Progenitor cell of endocrine pancreas (in vitro differentiated cells): ENCODE data around the gene TCERG1L. TPM values are rescaled to one million over a fixed set of nuclear protein-coding genes. Genes with fewer than 3 reads are reported as not detected.

Source experiments
- DNase-seq: peaks from one replicate; pipeline ENCODE4 v3.0.0; 2021; ENCODE audit warnings: low spot score; ENCODE audit not compliant: unreplicated experiment
- H3K27ac Mint-ChIP-seq: 2 replicates; pipeline ENCODE4 v1.8.0; 2021; ENCODE audit warnings: mild to moderate bottlenecking, moderate library complexity, mixed read lengths
- H3K27me3 Mint-ChIP-seq: 2 replicates; pipeline ENCODE4 v1.8.0; 2021; ENCODE audit warnings: mixed read lengths
- H3K36me3 Mint-ChIP-seq: 2 replicates; pipeline ENCODE4 v1.8.0; 2022; ENCODE audit warnings: mixed read lengths; ENCODE audit not compliant: insufficient read depth
- H3K4me1 Mint-ChIP-seq: 2 replicates; pipeline ENCODE4 v1.8.0; 2021; ENCODE audit warnings: low read depth, mixed read lengths
- H3K4me3 Mint-ChIP-seq: 2 replicates; pipeline ENCODE4 v1.8.0; 2021; ENCODE audit warnings: low read depth, mild to moderate bottlenecking, moderate library complexity, mixed read lengths
- H3K9me3 Mint-ChIP-seq: 2 replicates; pipeline ENCODE4 v1.8.0; 2021; ENCODE audit warnings: low read depth, mixed read lengths
- CTCF ChIP-seq: fragments of 200-600 bp; sonication (generic); IDR thresholded peaks from one replicate; pipeline ENCODE4 v1.5.0; 2021; ENCODE audit warnings: antibody characterized with exemption, mild to moderate bottlenecking; ENCODE audit not compliant: unreplicated experiment
- total RNA-seq: library from RNA; stranded (reverse); gene quantifications from 2 replicates; pipeline ENCODE4 v1.2.1, GENCODE V29; 2021

Gene TCERG1L
- total RNA-seq, 1 donor from 2014 or later = 0.53 TPM

GRCh38 chr10:131345691-131346090, 34.2 kb upstream of the TCERG1L start:
- Mint-ChIP-seq H3K27me3 (peaks cover 58% of the 10 kb centered on the region), H3K27ac (no peak overlapping the region), H3K4me1 (no peaks in the 10 kb centered on the region), H3K9me3 (no peaks in the 10 kb centered on the region), H3K4me3 (no peak overlapping the region), H3K36me3 (no peaks in the 10 kb centered on the region)
- TF ChIP-seq CTCF = no peak
- no peak for DNase-seq

GRCh38 chr10:131344747-131345146, 33.2 kb upstream of the TCERG1L start:
- Mint-ChIP-seq H3K36me3 (no peaks in the 10 kb centered on the region), H3K27me3 (peaks cover 48% of the 10 kb centered on the region), H3K9me3 (no peaks in the 10 kb centered on the region), H3K27ac (no peak overlapping the region), H3K4me3 (no peak overlapping the region), H3K4me1 (no peaks in the 10 kb centered on the region)
- no peak for TF ChIP-seq CTCF
- no peak for DNase-seq

GRCh38 chr10:131337741-131338140, 26.2 kb upstream of the TCERG1L start:
- Mint-ChIP-seq H3K36me3 (no peaks in the 10 kb centered on the region), H3K4me3 (no peak overlapping the region), H3K27ac (no peak overlapping the region), H3K27me3 (peaks cover 26% of the 10 kb centered on the region), H3K9me3 (peaks cover 6% of the 10 kb centered on the region), H3K4me1 (no peaks in the 10 kb centered on the region)
- DNase-seq = no peak
- no peak for TF ChIP-seq CTCF

- Mint-ChIP-seq H3K4me3 (no peak overlapping the region), H3K36me3 (no peaks in the 10 kb centered on the region), H3K4me1 (no peaks in the 10 kb centered on the region), H3K27me3 (peaks cover 31% of the 10 kb centered on the region), H3K27ac (no peak overlapping the region), H3K9me3 (no peaks in the 10 kb centered on the region)
- no peak for TF ChIP-seq CTCF
- DNase-seq = no peak
Measured at GRCh38 chr10:131332821-131333220, 21.3 kb upstream of the TCERG1L start.

- Mint-ChIP-seq H3K27ac (no peak overlapping the region), H3K4me1 (no peaks in the 10 kb centered on the region), H3K36me3 (no peaks in the 10 kb centered on the region), H3K27me3 (peaks cover 85% of the 10 kb centered on the region), H3K9me3 (no peaks in the 10 kb centered on the region), H3K4me3 (no peak overlapping the region)
- no peak for TF ChIP-seq CTCF
- DNase-seq = no peak
Measured at GRCh38 chr10:131323880-131324279, 12.4 kb upstream of the TCERG1L start.
